ENCODE data around the gene CPEB1. TPM values are rescaled to one million over a fixed set of nuclear protein-coding genes. Genes with fewer than 3 reads are reported as not detected.
A peak's percentile ranks its signal among the peaks of the same experiment; 100 is the strongest.

CPEB1 gene
- total and polyA plus RNA-seq, 2 of the 13 experiments (the other 11 are each of a cell fraction or from before 2014, with no cell fraction given): 0.03 to 0.07 TPM

DNA sequence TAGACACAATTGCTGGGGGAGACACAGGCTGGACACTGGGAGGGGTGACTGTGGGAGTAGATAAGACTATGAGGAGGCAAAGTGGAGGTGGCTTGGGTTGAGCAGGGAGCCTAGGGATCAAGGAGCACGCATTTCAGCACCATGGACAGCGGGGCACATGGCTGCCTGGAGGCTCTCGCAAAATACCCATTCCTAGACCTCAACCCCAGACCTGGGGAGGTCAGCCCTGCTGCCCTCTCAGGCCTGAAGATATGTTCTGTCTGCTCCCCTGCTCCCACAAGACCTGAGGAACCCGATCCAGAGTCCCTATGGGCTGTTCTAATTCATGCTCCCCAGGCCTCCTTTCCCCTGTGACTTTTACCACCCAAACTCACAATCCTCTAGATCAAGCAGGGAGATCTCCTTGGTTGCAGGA is 16.0 kb upstream of the CPEB1 start (continued):
- TF ChIP-seq, protein P1, sequence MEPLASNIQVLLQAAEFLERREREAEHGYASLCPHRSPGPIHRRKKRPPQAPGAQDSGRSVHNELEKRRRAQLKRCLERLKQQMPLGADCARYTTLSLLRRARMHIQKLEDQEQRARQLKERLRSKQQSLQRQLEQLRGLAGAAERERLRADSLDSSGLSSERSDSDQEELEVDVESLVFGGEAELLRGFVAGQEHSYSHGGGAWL (CRISPR knock-in tag; IDR thresholded peaks at IDR 0.05): peak; percentile 95
- TF ChIP-seq ZNF251 (CRISPR knock-in tag; IDR thresholded peaks at IDR 0.05) (0 out of 2 replicates have a peak, but pooled peaks have one; percentile 32), SIX4 (CRISPR knock-in tag; IDR thresholded peaks at IDR 0.05) (peak; percentile 65; the same call in 1 of the 2 replicates), NFYB (CRISPR knock-in tag; IDR thresholded peaks at IDR 0.05) (no peak), JUN (CRISPR knock-in tag; IDR thresholded peaks at IDR 0.05) (no peak), ZFP36L1 (CRISPR knock-in tag; IDR thresholded peaks at IDR 0.05) (no peak), CCDC6 (CRISPR knock-in tag; IDR thresholded peaks at IDR 0.05) (0 out of 2 replicates have a peak, but pooled peaks have one; percentile 39), RNF2 (conservative IDR thresholded peaks at IDR 0.05; ENCODE audit: low read depth) (peak; percentile 64; the same call in 1 of the 2 replicates), ZNF816 (CRISPR knock-in tag; IDR thresholded peaks at IDR 0.05; ENCODE audit: borderline replicate concordance) (peak; percentile 54; the same call in 1 of the 2 replicates), ZNF138 (CRISPR knock-in tag; IDR thresholded peaks at IDR 0.05; ENCODE audit: low read depth) (peak; percentile 84; the same call in 1 of the 2 replicates), NKX3-1 (CRISPR knock-in tag; IDR thresholded peaks at IDR 0.05) (peak; percentile 98), ZNF615 (CRISPR knock-in tag; IDR thresholded peaks at IDR 0.05; ENCODE audit: borderline replicate concordance) (no peak), ZNF20 (CRISPR knock-in tag; IDR thresholded peaks at IDR 0.05) (no peak)
- TF ChIP-seq, protein P2, sequence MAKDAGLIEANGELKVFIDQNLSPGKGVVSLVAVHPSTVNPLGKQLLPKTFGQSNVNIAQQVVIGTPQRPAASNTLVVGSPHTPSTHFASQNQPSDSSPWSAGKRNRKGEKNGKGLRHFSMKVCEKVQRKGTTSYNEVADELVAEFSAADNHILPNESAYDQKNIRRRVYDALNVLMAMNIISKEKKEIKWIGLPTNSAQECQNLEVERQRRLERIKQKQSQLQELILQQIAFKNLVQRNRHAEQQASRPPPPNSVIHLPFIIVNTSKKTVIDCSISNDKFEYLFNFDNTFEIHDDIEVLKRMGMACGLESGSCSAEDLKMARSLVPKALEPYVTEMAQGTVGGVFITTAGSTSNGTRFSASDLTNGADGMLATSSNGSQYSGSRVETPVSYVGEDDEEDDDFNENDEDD (CRISPR knock-in tag; IDR thresholded peaks at IDR 0.05; ENCODE audit: borderline replicate concordance): peak; percentile 46; the same call in 1 of the 2 replicates
- TF ChIP-seq, protein P3, sequence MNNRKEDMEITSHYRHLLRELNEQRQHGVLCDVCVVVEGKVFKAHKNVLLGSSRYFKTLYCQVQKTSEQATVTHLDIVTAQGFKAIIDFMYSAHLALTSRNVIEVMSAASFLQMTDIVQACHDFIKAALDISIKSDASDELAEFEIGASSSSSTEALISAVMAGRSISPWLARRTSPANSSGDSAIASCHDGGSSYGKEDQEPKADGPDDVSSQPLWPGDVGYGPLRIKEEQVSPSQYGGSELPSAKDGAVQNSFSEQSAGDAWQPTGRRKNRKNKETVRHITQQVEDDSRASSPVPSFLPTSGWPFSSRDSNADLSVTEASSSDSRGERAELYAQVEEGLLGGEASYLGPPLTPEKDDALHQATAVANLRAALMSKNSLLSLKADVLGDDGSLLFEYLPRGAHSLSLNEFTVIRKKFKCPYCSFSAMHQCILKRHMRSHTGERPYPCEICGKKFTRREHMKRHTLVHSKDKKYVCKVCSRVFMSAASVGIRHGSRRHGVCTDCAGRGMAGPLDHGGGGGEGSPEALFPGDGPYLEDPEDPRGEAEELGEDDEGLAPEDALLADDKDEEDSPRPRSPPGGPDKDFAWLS (CRISPR knock-in tag; IDR thresholded peaks at IDR 0.05; ENCODE audit: borderline replicate concordance): no peak
- TF ChIP-seq, protein P4, sequence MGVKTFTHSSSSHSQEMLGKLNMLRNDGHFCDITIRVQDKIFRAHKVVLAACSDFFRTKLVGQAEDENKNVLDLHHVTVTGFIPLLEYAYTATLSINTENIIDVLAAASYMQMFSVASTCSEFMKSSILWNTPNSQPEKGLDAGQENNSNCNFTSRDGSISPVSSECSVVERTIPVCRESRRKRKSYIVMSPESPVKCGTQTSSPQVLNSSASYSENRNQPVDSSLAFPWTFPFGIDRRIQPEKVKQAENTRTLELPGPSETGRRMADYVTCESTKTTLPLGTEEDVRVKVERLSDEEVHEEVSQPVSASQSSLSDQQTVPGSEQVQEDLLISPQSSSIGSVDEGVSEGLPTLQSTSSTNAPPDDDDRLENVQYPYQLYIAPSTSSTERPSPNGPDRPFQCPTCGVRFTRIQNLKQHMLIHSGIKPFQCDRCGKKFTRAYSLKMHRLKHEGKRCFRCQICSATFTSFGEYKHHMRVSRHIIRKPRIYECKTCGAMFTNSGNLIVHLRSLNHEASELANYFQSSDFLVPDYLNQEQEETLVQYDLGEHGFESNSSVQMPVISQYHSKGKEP (CRISPR knock-in tag; IDR thresholded peaks at IDR 0.05): peak; percentile 84; the same call in 1 of the 2 replicates
- TF ChIP-seq, protein P5, sequence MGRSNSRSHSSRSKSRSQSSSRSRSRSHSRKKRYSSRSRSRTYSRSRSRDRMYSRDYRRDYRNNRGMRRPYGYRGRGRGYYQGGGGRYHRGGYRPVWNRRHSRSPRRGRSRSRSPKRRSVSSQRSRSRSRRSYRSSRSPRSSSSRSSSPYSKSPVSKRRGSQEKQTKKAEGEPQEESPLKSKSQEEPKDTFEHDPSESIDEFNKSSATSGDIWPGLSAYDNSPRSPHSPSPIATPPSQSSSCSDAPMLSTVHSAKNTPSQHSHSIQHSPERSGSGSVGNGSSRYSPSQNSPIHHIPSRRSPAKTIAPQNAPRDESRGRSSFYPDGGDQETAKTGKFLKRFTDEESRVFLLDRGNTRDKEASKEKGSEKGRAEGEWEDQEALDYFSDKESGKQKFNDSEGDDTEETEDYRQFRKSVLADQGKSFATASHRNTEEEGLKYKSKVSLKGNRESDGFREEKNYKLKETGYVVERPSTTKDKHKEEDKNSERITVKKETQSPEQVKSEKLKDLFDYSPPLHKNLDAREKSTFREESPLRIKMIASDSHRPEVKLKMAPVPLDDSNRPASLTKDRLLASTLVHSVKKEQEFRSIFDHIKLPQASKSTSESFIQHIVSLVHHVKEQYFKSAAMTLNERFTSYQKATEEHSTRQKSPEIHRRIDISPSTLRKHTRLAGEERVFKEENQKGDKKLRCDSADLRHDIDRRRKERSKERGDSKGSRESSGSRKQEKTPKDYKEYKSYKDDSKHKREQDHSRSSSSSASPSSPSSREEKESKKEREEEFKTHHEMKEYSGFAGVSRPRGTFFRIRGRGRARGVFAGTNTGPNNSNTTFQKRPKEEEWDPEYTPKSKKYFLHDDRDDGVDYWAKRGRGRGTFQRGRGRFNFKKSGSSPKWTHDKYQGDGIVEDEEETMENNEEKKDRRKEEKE (IDR thresholded peaks at IDR 0.05): no peak
- TF ChIP-seq, protein P6, sequence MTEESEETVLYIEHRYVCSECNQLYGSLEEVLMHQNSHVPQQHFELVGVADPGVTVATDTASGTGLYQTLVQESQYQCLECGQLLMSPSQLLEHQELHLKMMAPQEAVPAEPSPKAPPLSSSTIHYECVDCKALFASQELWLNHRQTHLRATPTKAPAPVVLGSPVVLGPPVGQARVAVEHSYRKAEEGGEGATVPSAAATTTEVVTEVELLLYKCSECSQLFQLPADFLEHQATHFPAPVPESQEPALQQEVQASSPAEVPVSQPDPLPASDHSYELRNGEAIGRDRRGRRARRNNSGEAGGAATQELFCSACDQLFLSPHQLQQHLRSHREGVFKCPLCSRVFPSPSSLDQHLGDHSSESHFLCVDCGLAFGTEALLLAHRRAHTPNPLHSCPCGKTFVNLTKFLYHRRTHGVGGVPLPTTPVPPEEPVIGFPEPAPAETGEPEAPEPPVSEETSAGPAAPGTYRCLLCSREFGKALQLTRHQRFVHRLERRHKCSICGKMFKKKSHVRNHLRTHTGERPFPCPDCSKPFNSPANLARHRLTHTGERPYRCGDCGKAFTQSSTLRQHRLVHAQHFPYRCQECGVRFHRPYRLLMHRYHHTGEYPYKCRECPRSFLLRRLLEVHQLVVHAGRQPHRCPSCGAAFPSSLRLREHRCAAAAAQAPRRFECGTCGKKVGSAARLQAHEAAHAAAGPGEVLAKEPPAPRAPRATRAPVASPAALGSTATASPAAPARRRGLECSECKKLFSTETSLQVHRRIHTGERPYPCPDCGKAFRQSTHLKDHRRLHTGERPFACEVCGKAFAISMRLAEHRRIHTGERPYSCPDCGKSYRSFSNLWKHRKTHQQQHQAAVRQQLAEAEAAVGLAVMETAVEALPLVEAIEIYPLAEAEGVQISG (CRISPR knock-in tag; IDR thresholded peaks at IDR 0.05): peak; percentile 71

All from HepG2 (cell line).